CMK (cell line): Measurements from ENCODE around the gene CLIP1.
"Not testable (repeated sequence)": the region's sequence is repeated elsewhere in the genome, so short reads cannot be mapped to it uniquely, and the experiment has no call there.

Experiments used
- DNase-seq: peaks from one replicate; pipeline ENCODE4 v3.0.0-alpha.2; 2010; ENCODE audit warnings: low read depth

The CLIP1 gene

DNA sequence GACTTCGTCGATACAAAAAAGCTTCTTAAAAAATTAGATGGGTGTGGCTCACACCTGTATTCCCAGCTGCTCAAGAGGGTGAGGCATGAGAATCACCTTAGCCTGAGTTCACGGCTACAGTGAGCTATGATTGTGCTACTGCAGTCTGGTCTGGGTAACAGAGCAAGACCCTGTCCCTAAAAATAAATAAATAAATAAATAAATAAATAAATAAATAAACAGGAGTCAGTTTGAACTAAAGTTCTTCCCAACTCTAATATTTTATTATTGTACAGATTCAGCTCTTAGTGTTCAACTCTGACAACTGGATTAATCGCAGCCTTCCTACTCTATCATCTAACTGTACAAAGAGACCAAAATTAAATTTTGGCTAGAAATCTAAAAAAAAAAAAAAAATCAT, 12.7 kb upstream of the CLIP1 start:
- no peak for DNase-seq

DNA sequence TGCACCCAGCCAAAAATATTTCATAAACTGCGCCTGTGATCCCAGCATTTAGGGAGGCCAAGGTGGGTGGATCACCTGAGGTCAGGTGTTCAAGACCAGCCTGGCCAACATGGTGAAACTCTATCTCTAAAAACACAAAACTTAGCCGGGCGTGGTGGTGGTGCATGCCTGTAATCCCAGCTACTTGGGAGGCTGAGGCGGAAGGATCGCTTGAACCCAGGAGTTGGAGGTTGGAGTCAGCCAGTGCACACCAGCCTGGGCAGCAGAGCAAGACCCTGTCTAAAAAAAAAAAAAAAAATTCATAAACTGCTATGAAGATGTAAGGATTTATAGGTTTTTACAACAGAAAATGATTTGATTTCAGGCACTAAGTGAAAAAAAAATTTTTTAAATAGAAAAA, 6.6 kb upstream of the CLIP1 start:
- not testable (repeated sequence) for DNase-seq

DNA sequence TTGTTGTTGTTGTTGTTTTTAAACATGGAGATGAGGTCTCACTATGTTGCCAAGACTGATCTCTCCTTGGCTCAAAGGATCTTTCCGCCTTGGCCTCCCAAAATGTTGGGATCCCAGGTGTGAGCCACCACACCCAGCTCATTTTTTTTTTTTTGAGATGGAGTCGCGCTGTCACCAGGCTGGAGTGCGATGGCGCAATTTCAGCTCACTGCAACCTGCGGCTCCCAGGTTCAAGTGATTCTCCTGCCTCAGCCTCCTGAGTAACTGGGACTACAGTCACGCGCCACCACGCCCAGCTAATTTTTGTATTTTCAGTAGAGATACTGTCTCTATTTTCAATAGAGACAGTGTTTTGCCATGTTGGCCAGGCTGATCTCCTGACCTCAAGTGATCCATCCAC, 4.9 kb upstream of the CLIP1 start:
- DNase-seq: no peak

DNA sequence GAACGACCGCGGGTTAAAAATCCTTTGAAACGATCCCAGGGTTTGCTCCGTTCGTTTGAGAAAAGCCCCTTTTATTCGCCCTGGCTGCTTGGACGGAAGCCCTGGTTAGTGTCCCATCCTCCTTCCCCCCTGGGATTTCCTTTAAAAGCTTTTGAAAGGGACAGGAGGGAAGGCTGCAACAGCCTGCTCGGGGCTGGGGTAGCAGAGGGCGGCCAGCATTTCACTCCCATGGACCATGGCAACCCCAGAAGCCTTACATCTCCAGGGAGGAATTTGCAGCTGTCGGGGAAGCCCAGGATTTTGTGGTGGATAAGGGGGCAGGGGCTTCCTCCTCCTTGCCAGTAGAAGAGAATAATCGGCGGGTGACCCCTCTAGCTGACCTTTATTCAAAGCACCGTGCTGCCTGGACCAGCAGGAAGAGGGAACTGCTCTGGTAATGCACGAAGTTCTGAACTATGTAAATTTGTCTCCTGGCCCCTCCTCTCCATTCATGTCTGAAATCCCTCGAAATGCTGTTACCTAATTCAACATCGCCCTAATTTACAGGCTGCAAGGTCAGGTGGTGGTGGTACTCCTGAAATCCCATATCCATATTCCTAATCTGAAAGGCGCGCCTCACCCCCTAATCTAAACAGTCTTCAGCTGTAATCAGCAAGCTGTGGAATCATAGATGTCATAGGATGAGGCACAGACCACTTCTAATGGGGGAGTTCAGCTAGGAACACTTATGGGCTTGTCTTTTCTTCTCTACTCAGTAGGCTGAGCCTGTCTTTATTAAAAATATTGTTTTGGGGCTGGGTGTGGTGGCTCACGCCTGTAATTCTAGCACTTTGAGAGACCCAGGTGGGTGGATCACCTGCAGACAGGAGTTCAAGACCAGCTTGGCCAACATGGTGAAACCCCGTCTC, 1.0 kb upstream of the CLIP1 start:
- no peak for DNase-seq

DNA sequence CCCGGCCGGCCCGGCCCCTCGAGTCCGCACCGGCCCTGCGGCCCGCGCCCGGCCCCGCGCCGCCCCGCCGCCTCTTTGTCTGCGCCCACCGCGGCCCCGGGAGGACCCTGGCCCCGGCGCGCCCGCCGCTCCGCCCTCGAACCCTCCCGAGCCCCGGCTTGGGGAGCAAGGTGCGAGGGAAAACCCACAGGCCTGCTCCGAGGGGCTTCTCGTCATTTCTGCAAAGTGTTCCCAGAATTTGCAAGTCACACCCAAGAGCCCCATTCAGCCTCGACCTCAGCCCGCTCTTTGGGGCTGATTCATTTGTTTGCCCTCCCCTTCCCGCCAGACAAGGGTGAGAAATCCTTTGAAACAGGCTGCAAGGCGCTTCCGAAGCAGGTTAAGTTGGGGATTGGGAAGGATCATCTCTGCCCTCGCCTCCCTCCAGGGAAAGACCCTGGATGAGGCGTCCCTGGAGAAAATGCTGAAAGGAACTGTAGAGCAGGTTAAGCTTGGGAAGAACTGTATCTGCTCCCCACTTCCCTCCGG, 325 bp upstream of the CLIP1 start:
- no peak for DNase-seq

DNA sequence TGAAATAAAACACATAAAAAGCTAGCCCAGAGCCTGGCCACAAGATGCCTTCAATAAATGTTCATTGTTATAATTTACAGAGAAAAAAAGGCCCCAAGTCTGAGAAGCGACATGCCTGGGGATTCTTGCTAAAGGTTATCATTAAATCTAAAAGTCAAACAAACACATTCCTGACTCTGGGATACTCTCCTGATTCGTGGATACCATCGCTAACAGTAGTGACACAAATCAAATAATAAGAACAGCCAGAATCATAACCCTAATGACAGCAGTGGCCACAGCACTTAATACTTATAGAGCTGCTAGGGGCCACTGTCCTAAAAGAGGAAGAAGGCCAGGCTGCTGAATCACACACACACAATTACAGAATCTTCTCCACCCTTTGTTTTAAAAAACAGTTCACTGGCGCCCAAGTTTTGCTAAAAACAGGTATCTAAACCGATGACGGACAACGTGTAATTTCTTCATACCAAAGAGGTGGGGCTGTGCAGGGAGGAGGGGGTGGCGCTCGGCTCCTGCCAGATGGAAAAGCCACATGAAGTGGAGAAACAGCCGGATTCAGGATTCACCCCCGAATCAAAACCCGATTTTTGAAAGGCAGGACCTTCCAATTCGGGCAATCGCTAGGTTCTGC, 1.2 kb downstream of the CLIP1 start:
- no peak for DNase-seq

DNA sequence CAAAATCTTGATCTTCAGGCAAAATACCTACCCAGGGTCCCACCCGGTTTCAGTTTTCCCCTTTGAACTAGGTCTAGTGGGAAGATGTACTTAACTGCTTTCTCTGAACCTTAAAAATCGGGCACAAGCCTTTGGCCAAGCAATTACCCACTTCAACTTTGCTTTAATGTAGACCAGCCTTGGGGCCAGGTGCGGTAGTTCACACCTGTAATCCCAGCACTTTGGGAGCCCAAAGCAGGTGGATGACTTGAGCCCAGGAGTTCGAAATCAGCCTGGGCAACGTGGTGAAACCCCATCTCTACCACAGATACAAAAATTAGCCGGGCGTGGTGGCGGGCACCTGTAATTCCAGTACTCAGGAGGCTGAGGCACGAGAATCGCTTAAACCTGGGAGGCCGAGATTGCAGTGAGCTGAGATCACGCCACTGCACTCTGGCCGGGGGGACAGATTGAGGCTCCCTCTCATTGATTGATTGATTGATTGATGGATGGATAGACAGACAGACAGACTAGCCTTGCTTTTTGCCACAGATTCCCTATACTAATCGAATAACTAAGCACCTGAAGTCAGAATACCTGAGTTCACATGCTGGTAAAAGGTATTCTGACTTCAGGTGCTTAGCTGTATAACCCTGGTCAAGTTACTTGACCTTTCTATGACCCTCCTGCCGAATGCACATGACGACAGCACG, 1.9 kb downstream of the CLIP1 start:
- DNase-seq: no peak

DNA sequence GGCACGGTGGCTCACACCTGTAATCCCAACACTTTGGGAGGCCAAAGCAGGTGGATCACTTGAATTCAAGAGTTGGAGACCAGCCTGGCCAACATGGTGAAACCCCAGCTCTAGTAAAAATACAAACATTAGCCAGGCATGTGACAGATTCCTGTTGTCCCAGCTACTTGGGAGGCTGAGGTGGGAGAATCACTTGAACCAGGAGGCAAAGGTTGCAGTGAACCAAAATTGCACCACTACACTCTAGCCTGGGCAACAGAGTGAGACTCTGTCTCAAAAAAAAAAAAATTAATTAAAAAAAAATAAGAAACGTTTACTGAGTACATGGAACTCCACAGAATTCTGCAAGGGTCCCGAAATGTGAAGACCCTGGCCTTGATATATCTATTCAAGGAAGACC, 3.4 kb downstream of the CLIP1 start:
- DNase-seq: not testable (repeated sequence)

DNA sequence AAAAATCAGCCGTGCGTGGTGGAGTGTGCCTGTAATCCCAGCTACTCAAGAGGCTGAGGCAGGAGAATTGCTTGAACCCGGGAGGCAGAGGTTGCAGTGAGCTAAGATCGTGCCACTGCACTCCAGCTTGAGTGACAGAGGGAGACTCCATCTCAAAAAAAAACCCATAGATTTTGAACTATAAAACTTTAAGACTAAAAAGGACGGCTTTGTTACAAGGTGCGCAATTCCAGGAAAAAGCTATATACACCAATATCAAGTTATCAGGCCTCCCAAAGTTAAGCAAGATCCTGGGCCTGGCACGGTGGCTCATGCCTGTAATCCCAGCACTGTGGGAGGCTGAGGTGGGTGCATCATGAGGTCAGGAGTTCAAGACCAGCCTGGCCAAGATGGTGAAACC, 6.8 kb downstream of the CLIP1 start:
- not testable (repeated sequence) for DNase-seq

DNA sequence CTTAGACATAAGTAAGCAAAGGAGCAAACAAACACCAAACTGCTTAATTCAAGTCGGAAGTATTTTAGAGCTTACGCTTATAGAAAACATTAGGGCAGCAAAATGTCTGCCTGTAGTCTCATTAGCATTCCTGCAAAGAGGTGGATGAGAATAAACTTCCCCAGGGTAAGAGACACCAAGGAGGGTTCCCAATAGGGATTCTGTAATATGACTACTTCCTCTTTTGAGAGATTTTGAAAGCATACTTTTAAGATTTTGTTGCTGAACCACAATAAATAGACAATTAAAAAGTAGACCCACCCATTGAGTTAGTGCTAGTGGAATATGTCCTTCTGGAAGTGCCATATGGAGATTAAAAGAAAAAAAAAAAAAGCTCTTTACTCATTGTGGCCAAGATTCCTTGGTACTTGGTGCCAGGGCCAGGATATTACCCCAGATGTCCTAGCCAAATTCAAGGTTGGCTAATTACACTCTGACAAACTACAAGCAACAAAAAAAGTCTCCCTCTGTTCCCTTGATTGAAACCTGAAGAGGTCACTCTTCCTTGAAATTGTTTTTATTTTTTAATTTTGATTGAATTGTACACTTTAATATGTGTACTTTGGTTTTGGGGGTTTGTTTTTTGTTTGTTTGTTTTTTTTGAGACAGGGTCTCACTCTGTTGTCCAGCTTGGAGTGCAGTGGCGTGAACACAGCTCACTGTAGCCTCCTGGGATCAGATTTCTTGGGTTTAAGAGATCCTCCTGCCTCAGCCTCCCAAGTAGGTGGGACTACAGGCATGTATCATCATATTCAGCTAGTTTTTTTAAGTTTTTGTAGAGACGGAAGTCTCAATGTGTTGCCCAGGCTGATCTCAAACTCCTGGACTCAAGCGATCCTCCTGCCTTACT, 8.7 kb downstream of the CLIP1 start:
- DNase-seq: no peak

DNA sequence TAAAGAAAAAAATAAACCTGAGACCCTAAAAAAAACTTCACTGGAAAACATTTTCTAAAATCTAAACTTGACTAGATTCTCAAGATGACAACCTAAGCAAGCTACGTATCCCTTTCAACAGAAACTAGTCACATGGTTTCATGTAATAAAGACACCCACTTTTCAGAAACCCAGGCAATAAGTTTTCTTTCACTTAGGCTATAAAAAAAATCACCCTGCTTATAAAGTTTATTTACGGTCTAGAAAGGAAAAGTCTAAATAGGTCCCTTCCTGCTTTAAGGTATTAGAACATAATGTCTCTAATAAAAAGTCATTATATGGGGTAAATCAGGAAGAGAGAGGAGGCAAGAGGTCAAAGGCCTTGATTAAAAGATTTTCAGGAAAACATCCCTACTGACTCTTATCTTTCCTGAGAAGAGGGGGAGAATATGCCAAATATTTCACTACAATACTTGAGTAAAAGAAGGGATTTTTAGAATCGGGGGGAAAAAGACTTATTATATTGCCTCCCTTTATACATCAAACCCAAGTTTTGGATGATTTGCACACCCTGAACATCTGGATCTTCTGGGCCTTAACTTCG, 9.5 kb downstream of the CLIP1 start:
- DNase-seq: no peak

DNA sequence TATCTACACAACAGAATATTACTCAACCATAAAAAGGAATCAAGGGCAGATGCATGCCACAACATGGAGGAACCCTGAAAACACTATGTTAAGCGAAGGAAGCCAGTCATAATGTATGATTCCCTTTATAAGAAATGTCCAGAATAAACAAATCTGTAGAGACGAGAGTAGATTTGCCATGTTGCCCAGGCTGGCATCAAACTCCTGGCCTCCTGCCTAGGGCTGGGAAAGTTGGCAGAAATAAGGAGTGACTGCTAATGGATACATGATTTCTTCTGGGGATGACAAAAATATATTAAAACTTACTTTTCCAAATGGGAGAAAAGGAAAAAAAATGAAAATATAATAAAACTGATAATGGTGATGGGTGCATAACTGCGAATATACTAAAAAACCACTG, 10.9 kb downstream of the CLIP1 start:
- no peak for DNase-seq

DNA sequence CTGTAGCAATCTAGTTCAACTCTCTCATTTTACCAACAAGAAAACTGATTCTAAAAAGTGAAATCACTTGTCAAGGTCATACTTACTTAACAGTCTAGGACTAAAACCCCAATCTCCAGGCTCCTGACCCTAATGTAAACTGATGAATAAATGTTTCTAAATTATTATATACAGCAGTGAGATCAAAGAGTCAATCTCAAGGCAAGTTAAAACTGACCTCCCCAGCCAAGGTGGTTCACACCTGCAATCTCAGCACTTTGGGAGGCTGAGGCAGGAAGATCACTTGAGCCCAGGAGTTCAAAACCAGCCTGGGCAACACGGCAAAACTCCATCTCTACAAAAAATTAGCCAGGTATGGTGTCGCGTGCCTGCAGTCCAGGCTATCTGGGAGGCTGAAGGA, 15.3 kb downstream of the CLIP1 start:
- no peak for DNase-seq

DNA sequence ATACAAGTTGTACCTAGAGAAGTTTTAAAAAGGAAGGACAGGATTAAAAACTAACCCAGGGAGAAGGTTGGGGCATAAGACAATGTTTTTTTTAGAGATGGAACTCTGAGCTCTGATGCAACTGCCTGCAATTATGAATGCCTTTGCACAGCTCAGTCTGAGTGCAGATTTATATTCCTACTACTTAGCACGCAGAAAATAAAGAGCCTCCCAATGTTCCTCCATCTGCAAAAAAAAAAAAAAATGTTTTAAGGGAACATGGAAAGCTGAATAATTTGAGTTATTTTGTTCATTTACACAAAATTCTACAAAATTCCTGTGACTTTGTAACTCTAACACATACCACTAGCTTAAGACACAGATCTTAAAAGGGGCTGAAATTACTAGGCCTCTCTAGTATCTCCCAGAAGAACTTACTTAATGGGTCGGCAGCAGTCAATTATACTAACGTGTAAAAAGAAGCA, 15.7 kb downstream of the CLIP1 start:
- no peak for DNase-seq

DNA sequence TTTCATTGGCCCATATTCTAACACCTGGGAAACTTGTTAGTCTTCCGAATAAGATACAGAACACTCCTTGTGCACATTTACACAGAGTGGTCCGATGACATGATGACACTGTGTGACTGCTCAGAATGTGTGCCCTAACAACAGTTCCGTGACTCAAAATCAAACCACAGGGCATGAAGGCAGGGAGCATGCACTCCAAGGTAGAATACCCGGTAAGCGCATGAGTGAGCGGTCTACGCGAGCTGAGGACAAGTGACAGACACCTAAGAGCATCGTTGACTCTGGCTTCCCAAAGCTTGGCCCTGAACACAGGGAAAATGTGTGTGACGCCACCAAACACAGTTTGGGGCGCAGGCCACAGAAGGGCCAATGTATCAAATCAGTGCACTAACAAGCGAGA, 18.6 kb downstream of the CLIP1 start:
- no peak for DNase-seq

DNA sequence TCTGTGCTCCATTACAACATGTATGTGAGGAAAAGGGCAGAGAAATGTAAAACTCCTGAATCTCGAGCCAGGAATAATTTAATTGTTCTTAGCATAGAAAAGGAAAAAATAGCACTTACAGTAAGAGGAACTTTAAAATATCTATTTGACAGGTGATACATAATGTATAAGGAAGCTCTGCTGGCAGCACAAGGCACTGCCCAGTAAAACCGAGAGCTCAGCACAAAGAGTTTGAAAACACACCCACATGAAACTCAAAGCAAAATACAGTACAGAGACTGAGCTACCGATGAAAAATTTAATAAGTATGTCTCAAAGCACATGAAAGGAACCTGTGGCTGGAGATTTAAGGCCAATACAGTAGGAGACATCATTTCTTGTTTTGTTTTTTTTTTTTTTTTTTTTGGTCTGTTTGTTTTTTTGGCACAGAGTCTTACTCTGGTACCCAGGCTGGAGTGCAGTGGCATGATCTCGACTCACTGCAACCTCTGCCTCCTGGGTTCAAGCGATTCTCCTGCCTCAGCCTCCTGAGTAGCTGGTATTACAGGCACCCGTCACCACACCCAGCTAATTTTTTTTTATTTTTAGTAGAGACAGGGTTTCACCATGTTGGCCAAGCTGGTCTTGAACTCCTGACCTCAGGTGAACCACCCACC, 19.2 kb downstream of the CLIP1 start:
- no peak for DNase-seq

DNA sequence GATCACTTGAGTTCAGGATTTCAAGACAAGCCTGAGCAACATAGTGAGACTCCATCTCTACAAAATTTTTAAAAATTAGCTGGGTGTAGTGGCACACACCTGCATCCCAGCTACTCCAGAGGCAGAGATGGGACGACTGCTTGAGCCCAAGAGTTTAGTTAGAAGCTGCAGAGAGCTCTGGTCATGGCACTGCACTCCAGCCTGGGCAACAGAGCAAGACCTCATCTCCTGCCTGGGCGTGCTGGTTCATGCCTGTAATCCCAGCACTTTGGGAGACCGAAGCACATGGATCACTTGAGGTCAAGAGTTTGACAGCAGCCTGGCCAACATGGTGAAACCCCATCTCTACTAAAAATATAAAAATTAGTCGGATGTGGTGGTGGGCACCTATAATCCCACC, 20.2 kb downstream of the CLIP1 start:
- DNase-seq: no peak

DNA sequence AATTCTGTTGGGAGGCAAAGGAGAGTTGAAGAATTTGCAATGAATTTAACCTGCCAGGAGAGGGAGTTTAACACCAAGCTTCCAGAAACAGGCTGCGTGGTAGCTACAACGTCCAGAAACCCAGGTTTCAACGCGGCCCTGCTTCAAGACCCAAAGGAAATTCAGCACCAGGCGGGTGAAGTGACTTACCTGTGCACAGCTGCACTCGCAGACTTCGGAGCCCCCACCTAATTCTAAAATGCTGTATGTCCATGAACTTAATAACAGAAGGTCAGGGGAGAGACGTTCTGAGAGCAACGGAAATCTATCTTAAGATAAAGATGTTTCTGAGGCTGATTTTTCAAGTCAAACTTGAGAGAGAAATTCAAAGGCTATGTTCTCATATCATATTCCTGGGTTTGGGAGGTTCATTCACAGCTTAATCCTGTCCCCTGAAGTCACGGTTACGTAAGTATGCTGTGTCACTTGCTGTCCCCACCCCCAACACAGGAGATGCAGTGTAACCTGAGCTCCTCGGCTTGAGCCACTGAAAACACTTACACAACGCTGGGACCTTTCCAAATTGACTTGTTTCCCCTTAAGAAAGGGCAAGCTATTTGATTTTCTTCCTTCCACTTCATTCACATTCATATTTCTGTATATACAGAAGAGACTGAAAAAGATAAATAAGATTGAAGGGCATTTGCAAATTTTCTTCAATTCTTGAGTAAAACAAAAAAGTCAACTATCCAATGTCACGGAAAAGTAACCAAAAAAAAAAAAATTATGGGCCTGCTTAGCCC, 22.7 kb downstream of the CLIP1 start:
- DNase-seq: no peak

DNA sequence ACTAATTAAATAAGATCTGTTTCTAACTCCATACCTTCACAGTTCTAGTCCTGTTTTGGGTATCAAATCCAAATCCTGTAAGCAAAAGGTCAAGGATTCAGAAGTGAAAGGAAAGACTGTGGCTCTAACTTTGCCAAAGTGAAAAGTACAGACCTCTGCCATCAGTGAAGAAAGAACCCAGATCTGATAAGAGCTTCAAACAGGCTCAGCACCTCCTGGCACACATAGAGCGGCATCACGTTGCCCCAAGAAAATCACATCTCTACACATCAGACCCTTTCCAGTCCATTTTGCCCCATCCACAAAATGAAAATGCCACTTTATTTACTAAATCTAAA, 23.2 kb downstream of the CLIP1 start:
- no peak for DNase-seq

DNA sequence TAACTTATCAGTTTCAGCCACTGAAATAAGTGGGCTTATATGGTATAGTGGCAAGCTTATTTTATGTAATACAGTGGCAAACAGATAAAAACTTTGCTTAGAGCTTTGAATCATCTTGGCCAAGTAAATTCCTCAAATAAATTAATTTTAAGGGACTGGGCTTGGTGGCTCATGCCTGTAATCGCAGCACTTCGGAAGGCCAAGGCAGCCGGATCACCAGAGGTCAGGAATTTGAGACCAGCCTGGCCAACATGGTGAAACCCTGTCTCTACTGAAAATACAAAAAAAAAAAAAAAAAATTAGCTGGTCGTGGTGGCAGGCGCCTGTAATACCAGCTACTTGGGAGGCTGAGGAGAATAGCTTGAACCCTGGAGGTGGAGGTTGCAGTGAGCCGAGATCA, 24.5 kb downstream of the CLIP1 start:
- DNase-seq: not testable (repeated sequence)
